WTC11 (cell line): Measurements from ENCODE around the gene RAD21L1. TPM values are rescaled to one million over a fixed set of nuclear protein-coding genes. Genes with fewer than 3 reads are reported as not detected.

Experiments used
- ATAC-seq: fragments of 200-7000 bp; cut with Tn5 transposase; 2 replicates; pipeline ENCODE4 v1.10.0; 2021; ENCODE audit warnings: mild to moderate bottlenecking, moderate library complexity
- CTCF ChIA-PET: fragments of 300-600 bp; sonication (Branson Sonifier 250); formaldehyde crosslinking; loops from one replicate; lab custom pipeline; 2021; ENCODE audit warnings: antibody characterized with exemption; lab: Charles Lee
- POLR2A ChIA-PET: fragments of 350-600 bp; sonication (Branson Sonifier 250); formaldehyde crosslinking; loops from one replicate; lab custom pipeline; 2021; ENCODE audit warnings: antibody characterized with exemption; lab: Charles Lee
- DNase-seq: peaks from one replicate; pipeline ENCODE4 v3.0.0; 2021; ENCODE audit warnings: low spot score
- H3K27ac Mint-ChIP-seq: 2 replicates; pipeline ENCODE4 v1.8.0; 2021; ENCODE audit warnings: mixed read lengths
- H3K27me3 Mint-ChIP-seq: 2 replicates; pipeline ENCODE4 v1.8.0; 2021; ENCODE audit warnings: low read depth, mild to moderate bottlenecking, moderate library complexity, mixed read lengths
- H3K36me3 Mint-ChIP-seq: 2 replicates; pipeline ENCODE4 v1.8.0; 2021; ENCODE audit warnings: mixed read lengths
- H3K4me1 Mint-ChIP-seq: 2 replicates; pipeline ENCODE4 v1.8.0; 2022; ENCODE audit warnings: mixed read lengths
- H3K4me3 Mint-ChIP-seq: 2 replicates; pipeline ENCODE4 v1.8.0; 2021; ENCODE audit warnings: mild to moderate bottlenecking, moderate library complexity, mixed read lengths
- H3K9me3 Mint-ChIP-seq: 2 replicates; pipeline ENCODE4 v1.8.0; 2021; ENCODE audit warnings: mixed read lengths
- AR ChIP-seq: fragments of 250-450 bp; sonication (Bioruptor Pico); IDR thresholded peaks from 2 replicates; pipeline ENCODE4 v1.9.0; 2021; ENCODE audit warnings: mild to moderate bottlenecking
- ATF1 ChIP-seq: sonication (generic); formaldehyde crosslinking; IDR thresholded peaks from 2 replicates; pipeline ENCODE4 v1.8.1; 2023; ENCODE audit warnings: mild to moderate bottlenecking, moderate library complexity, missing genetic modification reagents
- E2F4 ChIP-seq: sonication (generic); formaldehyde crosslinking; IDR thresholded peaks from 2 replicates; pipeline ENCODE4 v1.8.1; 2022; ENCODE audit warnings: low read depth, mild to moderate bottlenecking, moderate library complexity, missing genetic modification reagents, borderline replicate concordance
- ERG ChIP-seq: fragments of 250-450 bp; sonication (Bioruptor Pico); IDR thresholded peaks from 2 replicates; pipeline ENCODE4 v1.8.0; 2021; ENCODE audit warnings: mild to moderate bottlenecking
- FOXJ3 ChIP-seq: sonication (generic); formaldehyde crosslinking; IDR thresholded peaks from 2 replicates; pipeline ENCODE4 v1.9.0; 2021; ENCODE audit warnings: missing genetic modification reagents, mild to moderate bottlenecking, borderline replicate concordance
- FOXP4 ChIP-seq: sonication (generic); formaldehyde crosslinking; IDR thresholded peaks from 2 replicates; pipeline ENCODE4 v1.8.0; 2022; ENCODE audit warnings: mild to moderate bottlenecking, missing genetic modification reagents
- HMGXB4 ChIP-seq: sonication (generic); formaldehyde crosslinking; IDR thresholded peaks from 2 replicates; pipeline ENCODE4 v1.8.1; 2023; ENCODE audit warnings: mild to moderate bottlenecking, moderate library complexity, missing genetic modification reagents
- NR1H2 ChIP-seq: sonication (generic); formaldehyde crosslinking; IDR thresholded peaks from 2 replicates; pipeline ENCODE4 v1.9.0; 2021; ENCODE audit warnings: mild to moderate bottlenecking, moderate library complexity, missing genetic modification reagents
- OVOL2 ChIP-seq: fragments of 250-450 bp; sonication (Bioruptor Pico); IDR thresholded peaks from 2 replicates; pipeline ENCODE4 v1.9.0; 2021; ENCODE audit warnings: mild to moderate bottlenecking, borderline replicate concordance
- PRRX2 ChIP-seq: fragments of 250-450 bp; sonication (Bioruptor Pico); IDR thresholded peaks from 2 replicates; pipeline ENCODE4 v1.8.0; 2021; ENCODE audit warnings: mild to moderate bottlenecking
- RELA ChIP-seq: sonication (generic); formaldehyde crosslinking; IDR thresholded peaks from 2 replicates; pipeline ENCODE4 v1.8.1; 2022; ENCODE audit warnings: missing genetic modification reagents, mild to moderate bottlenecking, borderline replicate concordance
- SOX15 ChIP-seq: fragments of 250-450 bp; sonication (Bioruptor Pico); IDR thresholded peaks from 2 replicates; pipeline ENCODE4 v1.9.0; 2021; ENCODE audit warnings: mild to moderate bottlenecking
- TP53 ChIP-seq: sonication (generic); formaldehyde crosslinking; IDR thresholded peaks from 2 replicates; pipeline ENCODE4 v1.8.1; 2023; ENCODE audit warnings: mild to moderate bottlenecking, missing genetic modification reagents
- USF1 ChIP-seq: sonication (generic); formaldehyde crosslinking; IDR thresholded peaks from 2 replicates; pipeline ENCODE4 v1.8.0; 2022; ENCODE audit warnings: mild to moderate bottlenecking, missing genetic modification reagents
- ZNF232 ChIP-seq: sonication (generic); formaldehyde crosslinking; IDR thresholded peaks from 2 replicates; pipeline ENCODE4 v1.8.0; 2022; ENCODE audit warnings: mild to moderate bottlenecking, missing genetic modification reagents
- ZNF317 ChIP-seq: sonication (generic); formaldehyde crosslinking; IDR thresholded peaks from 2 replicates; pipeline ENCODE4 v1.8.1; 2023; ENCODE audit warnings: low read depth, mild to moderate bottlenecking, moderate library complexity, missing genetic modification reagents, borderline replicate concordance
- ZNF396 ChIP-seq: fragments of 250-450 bp; sonication (Bioruptor Pico); IDR thresholded peaks from 2 replicates; pipeline ENCODE4 v1.8.0; 2021; ENCODE audit warnings: mild to moderate bottlenecking, moderate library complexity, borderline replicate concordance
- ZNF425 ChIP-seq: fragments of 250-450 bp; sonication (Bioruptor Pico); conservative IDR thresholded peaks from 2 replicates; pipeline ENCODE4 v1.9.0; 2021; ENCODE audit warnings: mild to moderate bottlenecking
- total RNA-seq: library from RNA; stranded (reverse); gene quantifications from 3 replicates; pipeline ENCODE4 v1.2.3, GENCODE V29; 2021

Gene RAD21L1
- total RNA-seq, 1 experiment from 2014 or later, result 0.77 TPM

GRCh38 chr20:1294497-1294896, 68.7 kb downstream of the RAD21L1 start (continued):
- TF ChIP-seq USF1 (CRISPR knock-in tag) (no peak), PRRX2 (CRISPR knock-in tag) (no peak), ZNF396 (CRISPR knock-in tag) (no peak), SOX15 (CRISPR knock-in tag) (no peak), ERG (CRISPR knock-in tag) (no peak), RELA (no peak)

- DNase-seq (no peak), ATAC-seq (no peak)
- Mint-ChIP-seq H3K27me3 (no peaks in the 10 kb centered on the region), H3K36me3 (no peaks in the 10 kb centered on the region), H3K9me3 (no peaks in the 10 kb centered on the region), H3K27ac (no peak overlapping the region), H3K4me3 (no peak overlapping the region), H3K4me1 (no peaks in the 10 kb centered on the region; the same call in 1 of the 2 replicates)
- POLR2A ChIA-PET, result no interaction called here
- CTCF ChIA-PET, result no interaction called here
- no peak for TF ChIP-seq ATF1
- no peak for TF ChIP-seq FOXJ3 (CRISPR knock-in tag)
- TF ChIP-seq ZNF232 (CRISPR knock-in tag), result no peak
- no peak for TF ChIP-seq ZNF425 (CRISPR knock-in tag)
Measured at GRCh38 chr20:1295276-1295930, 69.6 kb downstream of the RAD21L1 start.

GRCh38 chr20:1296117-1296610, 70.3 kb downstream of the RAD21L1 start:
- Mint-ChIP-seq H3K27ac (no peak overlapping the region), H3K4me3 (no peak overlapping the region), H3K9me3 (no peaks in the 10 kb centered on the region), H3K36me3 (no peaks in the 10 kb centered on the region), H3K27me3 (peaks cover 3% of the 10 kb centered on the region; the same call in 1 of the 2 replicates), H3K4me1 (peaks cover 5% of the 10 kb centered on the region)
- POLR2A ChIA-PET, result no interaction called here
- no peak for DNase-seq
- ATAC-seq, result no peak
- CTCF ChIA-PET, result no interaction called here
- TF ChIP-seq E2F4 (CRISPR knock-in tag) (no peak), TP53 (CRISPR knock-in tag) (no peak), FOXP4 (no peak), AR (CRISPR knock-in tag) (no peak), OVOL2 (no peak), NR1H2 (CRISPR knock-in tag) (no peak), ZNF317 (CRISPR knock-in tag) (no peak), ZNF425 (CRISPR knock-in tag) (no peak), HMGXB4 (no peak)
